Neural cell (in vitro differentiated cells): Measurements from ENCODE around the gene CTDNEP1. TPM values are rescaled to one million over a fixed set of nuclear protein-coding genes. Genes with fewer than 3 reads are reported as not detected.

ENCODE experiments used
- H2AFZ ChIP-seq: fragments of 200-600, 300-800 bp; sonication (generic), shearing (Covaris generic); 2 replicates; pipeline ENCODE4 v1.6.0; 2014; ENCODE audit warnings: low read depth, mild to moderate bottlenecking, antibody characterized with exemption, low read length, moderate library complexity
- H3F3A ChIP-seq: fragments of 200-600 bp; shearing (Covaris generic); 2 replicates; pipeline ENCODE4 v1.6.1; 2016; ENCODE audit warnings: mild to moderate bottlenecking, moderate library complexity, mixed read lengths, antibody characterized with exemption, low read length; ENCODE audit not compliant: insufficient read depth, poor library complexity, severe bottlenecking
- H3K27ac ChIP-seq: fragments of 200-600, 300-800 bp; sonication (generic), shearing (Covaris generic); 2 replicates; pipeline ENCODE4 v1.5.1; 2014; ENCODE audit warnings: mild to moderate bottlenecking, low read length, moderate library complexity
- H3K27me3 ChIP-seq: fragments of 300-800, 200-600 bp; sonication (generic), shearing (Covaris generic); 2 replicates; pipeline ENCODE4 v1.6.0; 2014; ENCODE audit warnings: mild to moderate bottlenecking, low read depth, low read length, moderate library complexity; ENCODE audit not compliant: insufficient read depth
- H3K36me3 ChIP-seq: fragments of 300-800, 200-600 bp; sonication (generic), shearing (Covaris generic); 2 replicates; pipeline ENCODE4 v1.5.1; 2014; ENCODE audit warnings: mild to moderate bottlenecking, antibody characterized with exemption, low read length, moderate library complexity; ENCODE audit not compliant: insufficient read depth
- H3K4me2 ChIP-seq: fragments of 300-800, 200-600 bp; sonication (generic), shearing (Covaris generic); 2 replicates; pipeline ENCODE4 v1.6.0; 2014; ENCODE audit warnings: mild to moderate bottlenecking, low read length
- H3K4me3 ChIP-seq: fragments of 300-800, 200-600 bp; sonication (generic), shearing (Covaris generic); 2 replicates; pipeline ENCODE4 v1.5.1; 2014; ENCODE audit warnings: mild to moderate bottlenecking, low read length, moderate library complexity
- H3K79me2 ChIP-seq: fragments of 200-600 bp; shearing (Covaris generic); replicated peaks from 2 replicates; pipeline ENCODE4 v1.6.0; 2014; ENCODE audit warnings: mild to moderate bottlenecking, low read length, moderate library complexity; ENCODE audit not compliant: insufficient read depth
- H3K9ac ChIP-seq: fragments of 300-800, 200-600 bp; sonication (generic), shearing (Covaris generic); 2 replicates; pipeline ENCODE4 v1.6.1; 2016; ENCODE audit warnings: mild to moderate bottlenecking, low read length, mixed read lengths
- H3K9me2 ChIP-seq: fragments of 200-600 bp; shearing (Covaris generic); 2 replicates; pipeline ENCODE4 v1.6.1; 2016; ENCODE audit warnings: mild to moderate bottlenecking, low read length, mixed read lengths; ENCODE audit not compliant: insufficient read depth
- H3K9me3 ChIP-seq: fragments of 200-600, 300-800 bp; sonication (generic), shearing (Covaris generic); 2 replicates; pipeline ENCODE4 v1.6.1; 2016; ENCODE audit warnings: mild to moderate bottlenecking, mixed run types, low read length, moderate library complexity, mixed read lengths
- H4K20me1 ChIP-seq: fragments of 200-600 bp; shearing (Covaris generic); 2 replicates; pipeline ENCODE4 v1.6.1; 2016; ENCODE audit warnings: mild to moderate bottlenecking, mixed run types; ENCODE audit not compliant: insufficient read depth
- EP300 ChIP-seq: fragments of 450-650 bp; conservative IDR thresholded peaks from 2 replicates; pipeline ENCODE4 v1.6.1; 2014; ENCODE audit warnings: antibody characterized with exemption, mild to moderate bottlenecking, moderate library complexity; ENCODE audit not compliant: poor library complexity, severe bottlenecking
- EZH2 ChIP-seq: fragments of 200-600, 300-800 bp; shearing (Covaris generic), sonication (generic); IDR thresholded peaks from 2 replicates; pipeline ENCODE4 v1.6.1; 2014; ENCODE audit warnings: antibody characterized with exemption, low read length, borderline replicate concordance, mild to moderate bottlenecking; ENCODE audit not compliant: insufficient read depth, poor library complexity, severe bottlenecking
- MXI1 ChIP-seq: fragments of 450-650 bp; conservative IDR thresholded peaks from 2 replicates; pipeline ENCODE4 v1.6.1; 2014; ENCODE audit warnings: antibody characterized with exemption, mild to moderate bottlenecking; ENCODE audit not compliant: poor library complexity, severe bottlenecking
- POLR2AphosphoS5 ChIP-seq: IDR thresholded peaks from 2 replicates; pipeline ENCODE4 v1.6.1; 2012
- RAD21 ChIP-seq: fragments of 450-650 bp; conservative IDR thresholded peaks from 2 replicates; pipeline ENCODE4 v1.6.1; 2014; ENCODE audit warnings: antibody characterized with exemption, mild to moderate bottlenecking, moderate library complexity
- SMC3 ChIP-seq: fragments of 450-650 bp; conservative IDR thresholded peaks from 2 replicates; pipeline ENCODE4 v1.6.1; 2014; ENCODE audit warnings: antibody characterized with exemption, mild to moderate bottlenecking, moderate library complexity; ENCODE audit not compliant: poor library complexity
- TAF1 ChIP-seq: IDR thresholded peaks from 2 replicates; pipeline ENCODE4 v1.6.1; 2012; ENCODE audit warnings: low read depth
- polyA plus RNA-seq: library from polyadenylated mRNA; depleted of rRNA; stranded (reverse); fragments of >200 nt; gene quantifications from 2 replicates; pipeline ENCODE4 v1.2.3, GENCODE V29; 2014
- TF ChIP-seq, protein P1 (sequence below): fragments of 450-650 bp; IDR thresholded peaks from 2 replicates; pipeline ENCODE4 v1.5.1; 2014; ENCODE audit warnings: antibody characterized with exemption, mild to moderate bottlenecking, moderate library complexity; ENCODE audit not compliant: poor library complexity, severe bottlenecking
- TF ChIP-seq, protein P2 (sequence below): IDR thresholded peaks from 2 replicates; pipeline ENCODE4 v1.6.1; 2012; ENCODE audit warnings: borderline replicate concordance

The CTDNEP1 gene
- polyA plus RNA-seq, 1 donor from 2014 or later = 39.4 TPM

DNA sequence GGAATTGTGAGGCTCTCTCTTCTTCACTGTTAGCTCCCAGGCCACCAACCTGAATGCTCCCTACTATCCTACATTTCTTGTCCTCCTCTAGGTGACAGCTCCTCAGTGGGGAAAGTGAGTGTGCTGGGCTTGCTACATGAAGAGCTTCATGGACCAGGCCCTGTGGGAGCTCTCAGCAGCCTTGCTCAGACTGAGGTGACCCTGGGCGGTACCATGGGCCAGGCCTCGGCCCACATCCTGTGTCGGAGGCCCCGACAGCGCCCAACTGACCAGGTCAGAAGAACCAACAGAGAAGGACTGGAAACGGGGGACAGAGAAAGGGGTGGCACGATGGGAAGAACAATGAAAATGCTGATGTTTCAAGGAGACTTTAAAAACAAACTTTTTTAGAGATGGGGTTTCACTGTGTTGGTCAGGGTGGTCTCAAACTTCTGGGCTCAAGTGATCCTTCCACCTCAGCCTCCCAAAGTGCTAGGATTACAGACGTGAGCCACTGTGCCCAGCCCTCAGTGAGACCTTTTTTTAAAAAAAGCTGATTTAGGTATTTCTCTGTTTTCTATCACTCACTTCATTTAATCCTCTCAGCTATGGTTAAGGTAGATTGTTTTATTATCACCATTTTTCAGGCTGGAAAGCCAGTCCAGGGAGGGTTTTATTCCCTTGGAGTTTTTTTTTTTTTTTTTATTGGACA is 5.4 kb upstream of the CTDNEP1 start:
- no peak overlapping the region for H3K4me3 ChIP-seq
- no peak overlapping the region for H3K9ac ChIP-seq
- H3K9me3 ChIP-seq = no peaks in the 10 kb centered on the region
- H3K4me2 ChIP-seq = no peak overlapping the region
- no peaks in the 10 kb centered on the region for H3F3A ChIP-seq
- no peak overlapping the region for H3K27ac ChIP-seq
- no peak for TF ChIP-seq EZH2
- TF ChIP-seq POLR2AphosphoS5 = no peak
- no peak for TF ChIP-seq TAF1
- TF ChIP-seq SMC3 = no peak
- TF ChIP-seq, protein P1, sequence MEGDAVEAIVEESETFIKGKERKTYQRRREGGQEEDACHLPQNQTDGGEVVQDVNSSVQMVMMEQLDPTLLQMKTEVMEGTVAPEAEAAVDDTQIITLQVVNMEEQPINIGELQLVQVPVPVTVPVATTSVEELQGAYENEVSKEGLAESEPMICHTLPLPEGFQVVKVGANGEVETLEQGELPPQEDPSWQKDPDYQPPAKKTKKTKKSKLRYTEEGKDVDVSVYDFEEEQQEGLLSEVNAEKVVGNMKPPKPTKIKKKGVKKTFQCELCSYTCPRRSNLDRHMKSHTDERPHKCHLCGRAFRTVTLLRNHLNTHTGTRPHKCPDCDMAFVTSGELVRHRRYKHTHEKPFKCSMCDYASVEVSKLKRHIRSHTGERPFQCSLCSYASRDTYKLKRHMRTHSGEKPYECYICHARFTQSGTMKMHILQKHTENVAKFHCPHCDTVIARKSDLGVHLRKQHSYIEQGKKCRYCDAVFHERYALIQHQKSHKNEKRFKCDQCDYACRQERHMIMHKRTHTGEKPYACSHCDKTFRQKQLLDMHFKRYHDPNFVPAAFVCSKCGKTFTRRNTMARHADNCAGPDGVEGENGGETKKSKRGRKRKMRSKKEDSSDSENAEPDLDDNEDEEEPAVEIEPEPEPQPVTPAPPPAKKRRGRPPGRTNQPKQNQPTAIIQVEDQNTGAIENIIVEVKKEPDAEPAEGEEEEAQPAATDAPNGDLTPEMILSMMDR = no peak
- TF ChIP-seq MXI1 = no peak
- no peak for TF ChIP-seq EP300
- TF ChIP-seq, protein P2, sequence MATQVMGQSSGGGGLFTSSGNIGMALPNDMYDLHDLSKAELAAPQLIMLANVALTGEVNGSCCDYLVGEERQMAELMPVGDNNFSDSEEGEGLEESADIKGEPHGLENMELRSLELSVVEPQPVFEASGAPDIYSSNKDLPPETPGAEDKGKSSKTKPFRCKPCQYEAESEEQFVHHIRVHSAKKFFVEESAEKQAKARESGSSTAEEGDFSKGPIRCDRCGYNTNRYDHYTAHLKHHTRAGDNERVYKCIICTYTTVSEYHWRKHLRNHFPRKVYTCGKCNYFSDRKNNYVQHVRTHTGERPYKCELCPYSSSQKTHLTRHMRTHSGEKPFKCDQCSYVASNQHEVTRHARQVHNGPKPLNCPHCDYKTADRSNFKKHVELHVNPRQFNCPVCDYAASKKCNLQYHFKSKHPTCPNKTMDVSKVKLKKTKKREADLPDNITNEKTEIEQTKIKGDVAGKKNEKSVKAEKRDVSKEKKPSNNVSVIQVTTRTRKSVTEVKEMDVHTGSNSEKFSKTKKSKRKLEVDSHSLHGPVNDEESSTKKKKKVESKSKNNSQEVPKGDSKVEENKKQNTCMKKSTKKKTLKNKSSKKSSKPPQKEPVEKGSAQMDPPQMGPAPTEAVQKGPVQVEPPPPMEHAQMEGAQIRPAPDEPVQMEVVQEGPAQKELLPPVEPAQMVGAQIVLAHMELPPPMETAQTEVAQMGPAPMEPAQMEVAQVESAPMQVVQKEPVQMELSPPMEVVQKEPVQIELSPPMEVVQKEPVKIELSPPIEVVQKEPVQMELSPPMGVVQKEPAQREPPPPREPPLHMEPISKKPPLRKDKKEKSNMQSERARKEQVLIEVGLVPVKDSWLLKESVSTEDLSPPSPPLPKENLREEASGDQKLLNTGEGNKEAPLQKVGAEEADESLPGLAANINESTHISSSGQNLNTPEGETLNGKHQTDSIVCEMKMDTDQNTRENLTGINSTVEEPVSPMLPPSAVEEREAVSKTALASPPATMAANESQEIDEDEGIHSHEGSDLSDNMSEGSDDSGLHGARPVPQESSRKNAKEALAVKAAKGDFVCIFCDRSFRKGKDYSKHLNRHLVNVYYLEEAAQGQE = no peak
- TF ChIP-seq RAD21 = no peak
- peaks cover 4% of the 10 kb centered on the region for H3K36me3 ChIP-seq
- H4K20me1 ChIP-seq = no peaks in the 10 kb centered on the region
- H3K79me2 ChIP-seq = peaks cover 12% of the 10 kb centered on the region
- H2AFZ ChIP-seq = no peak overlapping the region
- peaks cover 30% of the 10 kb centered on the region for H3K27me3 ChIP-seq
- no peaks in the 10 kb centered on the region for H3K9me2 ChIP-seq

DNA sequence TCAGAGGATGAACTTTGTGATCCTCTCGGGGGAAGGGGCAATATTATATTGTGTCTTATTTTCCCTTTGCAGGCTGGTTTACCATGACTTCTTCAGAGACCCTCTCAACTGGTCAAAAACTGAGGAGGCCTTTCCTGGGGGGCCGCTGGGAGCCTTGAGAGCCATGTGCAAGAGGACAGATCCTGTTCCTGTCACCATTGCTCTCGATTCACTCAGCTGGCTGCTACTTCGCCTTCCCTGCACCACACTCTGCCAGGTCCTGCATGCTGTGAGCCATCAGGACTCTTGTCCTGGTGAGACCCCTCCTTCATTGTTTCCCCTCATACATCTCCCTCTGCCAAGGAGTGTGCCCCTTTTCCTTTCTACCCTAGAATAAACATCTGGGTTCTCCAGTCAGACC is 3.0 kb upstream of the CTDNEP1 start:
- Histone ChIP-seq H3K4me2 (no peak overlapping the region), H3K79me2 (peaks cover 30% of the 10 kb centered on the region), H3K4me3 (no peak overlapping the region), H3K36me3 (peaks cover 4% of the 10 kb centered on the region), H2AFZ (no peak overlapping the region), H3K9me2 (no peaks in the 10 kb centered on the region), H3F3A (no peaks in the 10 kb centered on the region), H3K9me3 (no peaks in the 10 kb centered on the region), H3K27ac (no peak overlapping the region), H4K20me1 (no peaks in the 10 kb centered on the region), H3K27me3 (peaks cover 6% of the 10 kb centered on the region), H3K9ac (no peak overlapping the region)
- TF ChIP-seq POLR2AphosphoS5 (no peak), SMC3 (no peak), RAD21 (no peak), EZH2 (no peak), EP300 (no peak), MXI1 (no peak), TAF1 (no peak)
- TF ChIP-seq, protein P2 = no peak
- TF ChIP-seq, protein P1 = no peak
